HG03066 (cell line): Measurements from ENCODE around the gene NPTX1.

Experiments
- ATAC-seq: cut with Tn5 transposase; IDR thresholded peaks from one replicate; pipeline ENCODE4 v1.9.1; 2021; ENCODE audit warnings: low read depth; ENCODE audit not compliant: unreplicated experiment

The NPTX1 gene

GRCh38 chr17:80447790-80448189 is 28.6 kb downstream of the NPTX1 start:
- ATAC-seq = no peak

GRCh38 chr17:80446645-80447405 is 29.6 kb downstream of the NPTX1 start:
- ATAC-seq = no peak

GRCh38 chr17:80445726-80446110 is 30.7 kb downstream of the NPTX1 start:
- no peak for ATAC-seq

GRCh38 chr17:80445007-80445725 is 31.2 kb downstream of the NPTX1 start:
- no peak for ATAC-seq

- ATAC-seq = no peak
Observed at GRCh38 chr17:80444644-80444979, 31.8 kb downstream of the NPTX1 start.

- ATAC-seq = no peak
Observed at GRCh38 chr17:80443916-80444643, 32.3 kb downstream of the NPTX1 start.

- ATAC-seq = no peak
Observed at GRCh38 chr17:80443498-80443897, 32.9 kb downstream of the NPTX1 start.

GRCh38 chr17:80442764-80443163 is 33.6 kb downstream of the NPTX1 start:
- ATAC-seq = no peak

GRCh38 chr17:80442323-80442659 is 34.1 kb downstream of the NPTX1 start:
- no peak for ATAC-seq

GRCh38 chr17:80441598-80442322 is 34.6 kb downstream of the NPTX1 start:
- no peak for ATAC-seq

- no peak for ATAC-seq
Observed at GRCh38 chr17:80441133-80441578, 35.3 kb downstream of the NPTX1 start.

- no peak for ATAC-seq
Observed at GRCh38 chr17:80439499-80439898, 36.9 kb downstream of the NPTX1 start.

GRCh38 chr17:80438806-80439205 is 37.6 kb downstream of the NPTX1 start:
- no peak for ATAC-seq

GRCh38 chr17:80437532-80437931 is 38.9 kb downstream of the NPTX1 start:
- no peak for ATAC-seq

GRCh38 chr17:80433916-80434666 is 42.3 kb downstream of the NPTX1 start:
- no peak for ATAC-seq

GRCh38 chr17:80432961-80433550 is 43.4 kb downstream of the NPTX1 start:
- ATAC-seq = no peak

- ATAC-seq = no peak
Observed at GRCh38 chr17:80432350-80432955, 44.0 kb downstream of the NPTX1 start.

- no peak for ATAC-seq
Observed at GRCh38 chr17:80431246-80432195, 44.9 kb downstream of the NPTX1 start.
